Activated T-cell treated with anti-CD3 and anti-CD28 coated beads, Interleukin-2, amount 50 U/mL, for 72 hours (primary cell): Measurements from ENCODE around the gene MTPN. TPM values are rescaled to one million over a fixed set of nuclear protein-coding genes. Genes with fewer than 3 reads are reported as not detected.

Experiments used
- ATAC-seq, 2 donors: fragments of 150-1000 bp; cut with Tn5 transposase; replicated peaks in 1 of 2; 2 replicates each; pipeline ENCODE4 v1.10.0; 2021; ENCODE audit warnings: moderate library complexity in 2 of 2, mild to moderate bottlenecking in 1 of 2
- DNase-seq, 2 donors: peaks; one replicate each; pipeline ENCODE4 v3.0.0; 2021 to 2022; ENCODE audit warnings: mixed read lengths in 1 of 2
- H3K27ac Mint-ChIP-seq: one replicate; pipeline ENCODE4 v1.8.0; 2022; ENCODE audit warnings: mild to moderate bottlenecking, moderate library complexity, mixed read lengths
- H3K27me3 Mint-ChIP-seq: one replicate; pipeline ENCODE4 v1.8.0; 2022; ENCODE audit warnings: low read depth, mixed read lengths
- H3K36me3 Mint-ChIP-seq, 2 donors: one replicate each; pipeline ENCODE4 v1.8.0; 2022; ENCODE audit warnings: mixed read lengths in 2 of 2, mild to moderate bottlenecking in 1 of 2; ENCODE audit not compliant: insufficient read depth in 2 of 2
- H3K4me1 Mint-ChIP-seq: one replicate; pipeline ENCODE4 v1.8.0; 2022; ENCODE audit warnings: low read depth, mixed read lengths
- H3K4me3 Mint-ChIP-seq, 2 donors: one replicate each; pipeline ENCODE4 v1.8.0; 2022; ENCODE audit warnings: mild to moderate bottlenecking in 2 of 2, mixed read lengths in 2 of 2, moderate library complexity in 2 of 2
- H3K9me3 Mint-ChIP-seq, 2 donors: one replicate each; pipeline ENCODE4 v1.8.0; 2022; ENCODE audit warnings: mixed read lengths in 2 of 2
- total RNA-seq, 2 donors: library from RNA; stranded (reverse); gene quantifications; one replicate each; pipeline ENCODE4 v1.2.3, GENCODE V29; 2022

Gene MTPN
- total RNA-seq = 100 to 1,000 TPM; 110 to 126 TPM

GRCh38 chr7:135977007-135977741 lies at the start of gene MTPN:
TSS of gene MTPN (minus strand) at chr7:135977359. CDS start at chr7:135977100, 259 bp downstream.
- DNase-seq (peak; percentile 98), ATAC-seq (peak; percentile 84 to 85)
- H3K27me3 Mint-ChIP-seq = no peaks in the 10 kb centered on the region
- H3K36me3 Mint-ChIP-seq = peaks cover 3 to 9% of the 10 kb centered on the region in 2 donors
- H3K27ac Mint-ChIP-seq = peak within 1 kb of the TSS; percentile 90
- H3K4me1 Mint-ChIP-seq = peaks cover 80% of the 10 kb centered on the region
- no peaks in the 10 kb centered on the region for H3K9me3 Mint-ChIP-seq
- H3K4me3 Mint-ChIP-seq = peak within 1 kb of the TSS; percentile 90 to 97

GRCh38 chr7:136026209-136026608 lies 49.0 kb upstream of the MTPN start:
- H3K27me3 Mint-ChIP-seq = no peaks in the 10 kb centered on the region
- H3K4me3 Mint-ChIP-seq = no peak overlapping the region
- peaks cover 0 to 5% of the 10 kb centered on the region in 2 donors for H3K36me3 Mint-ChIP-seq
- H3K27ac Mint-ChIP-seq = no peak overlapping the region
- no peak for DNase-seq
- ATAC-seq = no peak
- H3K4me1 Mint-ChIP-seq = peaks cover 35% of the 10 kb centered on the region
- no peaks in the 10 kb centered on the region for H3K9me3 Mint-ChIP-seq

- H3K27ac Mint-ChIP-seq = no peak overlapping the region
- no peaks in the 10 kb centered on the region for H3K27me3 Mint-ChIP-seq
- H3K4me3 Mint-ChIP-seq = no peak overlapping the region
- ATAC-seq (no peak), DNase-seq (no peak)
- peaks cover 27% of the 10 kb centered on the region for H3K4me1 Mint-ChIP-seq
- H3K36me3 Mint-ChIP-seq = peaks cover 0 to 2% of the 10 kb centered on the region in 2 donors
- no peaks in the 10 kb centered on the region for H3K9me3 Mint-ChIP-seq
Measured at GRCh38 chr7:136023134-136023869, 46.1 kb upstream of the MTPN start.

- H3K4me3 Mint-ChIP-seq = no peak overlapping the region
- DNase-seq (no peak), ATAC-seq (no peak)
- no peaks in the 10 kb centered on the region for H3K9me3 Mint-ChIP-seq
- no peaks in the 10 kb centered on the region for H3K27me3 Mint-ChIP-seq
- no peaks in the 10 kb centered on the region for H3K36me3 Mint-ChIP-seq
- H3K27ac Mint-ChIP-seq = no peak overlapping the region
- peaks cover 38% of the 10 kb centered on the region for H3K4me1 Mint-ChIP-seq
Measured at GRCh38 chr7:136020556-136020955, 43.4 kb upstream of the MTPN start.

- H3K27ac Mint-ChIP-seq = no peak overlapping the region
- DNase-seq (no peak), ATAC-seq (peak; percentile 32 to 58)
- H3K4me3 Mint-ChIP-seq = peak overlapping the region; percentile 45 to 56
- H3K4me1 Mint-ChIP-seq = peaks cover 38% of the 10 kb centered on the region
- no peaks in the 10 kb centered on the region for H3K36me3 Mint-ChIP-seq
- no peaks in the 10 kb centered on the region for H3K9me3 Mint-ChIP-seq
- H3K27me3 Mint-ChIP-seq = peaks cover 19% of the 10 kb centered on the region
Measured at GRCh38 chr7:136018104-136018503, 40.9 kb upstream of the MTPN start.

GRCh38 chr7:136016649-136017395 lies 39.7 kb upstream of the MTPN start:
- peaks cover 43% of the 10 kb centered on the region for H3K4me1 Mint-ChIP-seq
- no peaks in the 10 kb centered on the region for H3K9me3 Mint-ChIP-seq
- peak; percentile 96 to 97 for ATAC-seq
- H3K36me3 Mint-ChIP-seq = no peaks in the 10 kb centered on the region
- no peak overlapping the region for H3K27ac Mint-ChIP-seq
- peaks cover 25% of the 10 kb centered on the region for H3K27me3 Mint-ChIP-seq
- peak overlapping the region; percentile 3 to 36 for H3K4me3 Mint-ChIP-seq
- DNase-seq = no peak

GRCh38 chr7:136015638-136016037 lies 38.5 kb upstream of the MTPN start:
- no peaks in the 10 kb centered on the region for H3K9me3 Mint-ChIP-seq
- peaks cover 36% of the 10 kb centered on the region for H3K4me1 Mint-ChIP-seq
- H3K4me3 Mint-ChIP-seq = no peak overlapping the region
- H3K36me3 Mint-ChIP-seq = no peaks in the 10 kb centered on the region
- H3K27ac Mint-ChIP-seq = no peak overlapping the region
- no peak for DNase-seq
- ATAC-seq = no peak
- peaks cover 25% of the 10 kb centered on the region for H3K27me3 Mint-ChIP-seq

GRCh38 chr7:136014659-136015058 lies 37.5 kb upstream of the MTPN start:
- peaks cover 25% of the 10 kb centered on the region for H3K27me3 Mint-ChIP-seq
- H3K4me3 Mint-ChIP-seq = no peak overlapping the region
- H3K27ac Mint-ChIP-seq = peak overlapping the region; percentile 71
- H3K4me1 Mint-ChIP-seq = peaks cover 31% of the 10 kb centered on the region
- H3K9me3 Mint-ChIP-seq = no peaks in the 10 kb centered on the region
- no peak for DNase-seq
- no peak for ATAC-seq
- no peaks in the 10 kb centered on the region for H3K36me3 Mint-ChIP-seq

- Mint-ChIP-seq H3K27me3 (peaks cover 25% of the 10 kb centered on the region), H3K4me1 (peaks cover 19% of the 10 kb centered on the region), H3K4me3 (peak overlapping the region in 1 of 2 donors; percentile 87), H3K27ac (no peak overlapping the region), H3K9me3 (no peaks in the 10 kb centered on the region), H3K36me3 (no peaks in the 10 kb centered on the region)
- ATAC-seq (no peak), DNase-seq (no peak)
Measured at GRCh38 chr7:136012238-136012637, 35.1 kb upstream of the MTPN start.

- peaks cover 5% of the 10 kb centered on the region for H3K4me1 Mint-ChIP-seq
- H3K9me3 Mint-ChIP-seq = no peaks in the 10 kb centered on the region
- H3K27me3 Mint-ChIP-seq = peaks cover 16% of the 10 kb centered on the region
- no peak overlapping the region for H3K4me3 Mint-ChIP-seq
- no peak overlapping the region for H3K27ac Mint-ChIP-seq
- no peaks in the 10 kb centered on the region for H3K36me3 Mint-ChIP-seq
- no peak for ATAC-seq
- no peak for DNase-seq
Measured at GRCh38 chr7:136009488-136010079, 32.4 kb upstream of the MTPN start.

- Mint-ChIP-seq H3K4me3 (no peak overlapping the region), H3K27ac (no peak overlapping the region), H3K4me1 (no peaks in the 10 kb centered on the region), H3K36me3 (no peaks in the 10 kb centered on the region), H3K27me3 (no peaks in the 10 kb centered on the region), H3K9me3 (no peaks in the 10 kb centered on the region)
- ATAC-seq (no peak), DNase-seq (no peak)
Measured at GRCh38 chr7:136006208-136006607, 29.0 kb upstream of the MTPN start.

- no peaks in the 10 kb centered on the region for H3K27me3 Mint-ChIP-seq
- no peak for DNase-seq
- H3K4me1 Mint-ChIP-seq = peaks cover 4% of the 10 kb centered on the region
- no peaks in the 10 kb centered on the region for H3K9me3 Mint-ChIP-seq
- H3K4me3 Mint-ChIP-seq = no peak overlapping the region
- ATAC-seq = no peak
- no peaks in the 10 kb centered on the region for H3K36me3 Mint-ChIP-seq
- H3K27ac Mint-ChIP-seq = no peak overlapping the region
Measured at GRCh38 chr7:136004083-136004482, 26.9 kb upstream of the MTPN start.

GRCh38 chr7:136002802-136003201 lies 25.6 kb upstream of the MTPN start:
- no peaks in the 10 kb centered on the region for H3K36me3 Mint-ChIP-seq
- H3K27me3 Mint-ChIP-seq = no peaks in the 10 kb centered on the region
- DNase-seq (no peak), ATAC-seq (no peak)
- no peaks in the 10 kb centered on the region for H3K9me3 Mint-ChIP-seq
- H3K4me3 Mint-ChIP-seq = no peak overlapping the region
- H3K4me1 Mint-ChIP-seq = peaks cover 4% of the 10 kb centered on the region
- no peak overlapping the region for H3K27ac Mint-ChIP-seq
